Peyer's patch (tissue), 4 donors: ENCODE data around the gene CDK5. TPM values are rescaled to one million over a fixed set of nuclear protein-coding genes. Genes with fewer than 3 reads are reported as not detected.
A peak's percentile ranks its signal among the peaks of the same experiment; 100 is the strongest.

ENCODE experiments used
- DNase-seq, 3 donors: peaks; one replicate each; pipeline ENCODE4 v3.0.0-alpha.2; 2017 to 2019
- H3K27ac ChIP-seq, 4 donors: fragments of 200-600 bp; sonication (generic); one replicate each; pipeline ENCODE4 v1.5.1; 2016 to 2019
- H3K27me3 ChIP-seq, 2 donors: fragments of 200-600 bp; sonication (generic); one replicate each; pipeline ENCODE4 v1.5.1; 2019
- H3K36me3 ChIP-seq, 3 donors: fragments of 200-600 bp; sonication (generic); one replicate each; pipeline ENCODE4 v1.5.1; 2016 to 2019
- H3K4me1 ChIP-seq, 4 donors: fragments of 200-600 bp; sonication (generic); one replicate each; pipeline ENCODE4 v1.5.1; 2016 to 2019
- H3K4me3 ChIP-seq, 4 donors: fragments of 200-600 bp; sonication (generic); 1 replicate in 3 of 4; 2 replicates in 1 of 4; pipeline ENCODE4 v1.5.1; 2016 to 2019; ENCODE audit warnings: mild to moderate bottlenecking in 1 of 4
- H3K9me3 ChIP-seq, 4 donors: fragments of 200-600 bp; sonication (generic); one replicate each; pipeline ENCODE4 v1.5.1; 2016 to 2019; ENCODE audit warnings: mild to moderate bottlenecking in 1 of 4
- CTCF ChIP-seq, 6 experiments: fragments of 450-650 bp in 4 of 6; fragments of 200-600 bp in 2 of 6; sonication (generic) in 1 of 6; IDR thresholded peaks; one replicate each; pipeline ENCODE4 v1.5.1; 2017 to 2019; ENCODE audit warnings: antibody characterized with exemption in 6 of 6, mild to moderate bottlenecking in 3 of 6, moderate library complexity in 1 of 6
- POLR2A ChIP-seq, 2 donors: fragments of 450-650 bp; IDR thresholded peaks; one replicate each; pipeline ENCODE4 v1.5.1; 2017; ENCODE audit warnings: antibody characterized with exemption in 2 of 2, mild to moderate bottlenecking in 2 of 2, moderate library complexity in 2 of 2
- total RNA-seq, 4 donors: library from RNA; depleted of rRNA; stranded (reverse); fragments of >200 nt; gene quantifications; one replicate each; pipeline ENCODE4 v1.1.0, GENCODE V29; 2016

CDK5 gene
- 10 to 100 TPM in 3 of 4 donors, 1 to 10 TPM in 1; 6.9 to 15.4 (median 13.8) TPM for total RNA-seq

GRCh38 chr7:151057506-151057988, at the start of gene CDK5:
Gene CDK5 (minus strand): TSS chr7:151057897. CDS start chr7:151057848, 49 bp downstream.
- H3K27me3 ChIP-seq = no peaks in the 10 kb centered on the region
- peak within 1 kb of the TSS; percentile 91 to 96 (median 93) for H3K27ac ChIP-seq
- peak within 1 kb of the TSS; percentile 61 to 87 (median 79) for H3K4me3 ChIP-seq
- H3K4me1 ChIP-seq = peaks cover 4 to 42% (median 18%) of the 10 kb centered on the region in 4 donors
- DNase-seq = no peak
- H3K36me3 ChIP-seq = no peaks in the 10 kb centered on the region
- TF ChIP-seq POLR2A (IDR thresholded peaks at IDR 0.05) = no peak
- TF ChIP-seq CTCF (IDR thresholded peaks at IDR 0.05) = peak in 1 of 6 experiments; percentile 2
- no peaks in the 10 kb centered on the region for H3K9me3 ChIP-seq

- H3K27me3 ChIP-seq = no peaks in the 10 kb centered on the region
- H3K4me1 ChIP-seq = peaks cover 0 to 22% (median 0%) of the 10 kb centered on the region in 4 donors
- no peak overlapping the region for H3K4me3 ChIP-seq
- no peak overlapping the region for H3K27ac ChIP-seq
- TF ChIP-seq POLR2A (IDR thresholded peaks at IDR 0.05) (no peak), CTCF (IDR thresholded peaks at IDR 0.05) (no peak)
- peaks cover 0 to 9% (median 0%) of the 10 kb centered on the region in 3 donors for H3K36me3 ChIP-seq
- no peak for DNase-seq
- H3K9me3 ChIP-seq = no peaks in the 10 kb centered on the region
These were observed 46.9 kb upstream of the CDK5 start for GRCh38 chr7:151104411-151105235.

- Histone ChIP-seq H3K4me1 (peaks cover 0 to 22% (median 0%) of the 10 kb centered on the region in 4 donors), H3K36me3 (peaks cover 0 to 9% (median 0%) of the 10 kb centered on the region in 3 donors), H3K4me3 (no peak overlapping the region), H3K27me3 (no peaks in the 10 kb centered on the region), H3K27ac (no peak overlapping the region), H3K9me3 (no peaks in the 10 kb centered on the region)
- DNase-seq = no peak
- TF ChIP-seq CTCF (IDR thresholded peaks at IDR 0.05) (no peak), POLR2A (IDR thresholded peaks at IDR 0.05) (no peak)
These were observed 46.3 kb upstream of the CDK5 start for GRCh38 chr7:151103973-151104372.

GRCh38 chr7:151102991-151103390, 45.3 kb upstream of the CDK5 start:
- Histone ChIP-seq H3K9me3 (no peaks in the 10 kb centered on the region), H3K4me1 (peaks cover 0 to 22% (median 0%) of the 10 kb centered on the region in 4 donors), H3K27me3 (no peaks in the 10 kb centered on the region), H3K27ac (no peak overlapping the region), H3K36me3 (peaks cover 0 to 9% (median 0%) of the 10 kb centered on the region in 3 donors), H3K4me3 (no peak overlapping the region)
- DNase-seq = no peak
- TF ChIP-seq POLR2A (IDR thresholded peaks at IDR 0.05) (no peak), CTCF (IDR thresholded peaks at IDR 0.05) (no peak)

- DNase-seq = no peak
- no peak overlapping the region for H3K4me3 ChIP-seq
- TF ChIP-seq POLR2A (IDR thresholded peaks at IDR 0.05) (no peak), CTCF (IDR thresholded peaks at IDR 0.05) (no peak)
- peaks cover 0 to 22% (median 0%) of the 10 kb centered on the region in 4 donors for H3K4me1 ChIP-seq
- H3K36me3 ChIP-seq = peaks cover 0 to 9% (median 0%) of the 10 kb centered on the region in 3 donors
- no peaks in the 10 kb centered on the region for H3K27me3 ChIP-seq
- H3K27ac ChIP-seq = no peak overlapping the region
- no peaks in the 10 kb centered on the region for H3K9me3 ChIP-seq
These were observed 44.1 kb upstream of the CDK5 start for GRCh38 chr7:151101621-151102396.
